HUES48 (cell line): Measurements from ENCODE around the gene TMTC2.

ENCODE experiments used
- H3K27ac ChIP-seq: one replicate; pipeline ENCODE4 v1.7.0; 2013; ENCODE audit warnings: low read depth, low read length, inconsistent platforms
- H3K27me3 ChIP-seq: 2 replicates; pipeline ENCODE4 v1.6.1; 2013; ENCODE audit warnings: mild to moderate bottlenecking, low read length; ENCODE audit not compliant: control insufficient read depth, insufficient read depth
- H3K36me3 ChIP-seq: 2 replicates; pipeline ENCODE4 v1.6.1; 2013; ENCODE audit warnings: low read length; ENCODE audit not compliant: control insufficient read depth, insufficient read depth
- H3K4me1 ChIP-seq: 2 replicates; pipeline ENCODE4 v1.6.1; 2013; ENCODE audit warnings: mild to moderate bottlenecking, low read length; ENCODE audit not compliant: control insufficient read depth, insufficient read depth
- H3K4me3 ChIP-seq: 2 replicates; pipeline ENCODE4 v1.5.1; 2013; ENCODE audit warnings: mild to moderate bottlenecking, low read depth, low read length
- H3K9ac ChIP-seq: 2 replicates; pipeline ENCODE4 v1.6.1; 2013; ENCODE audit warnings: mild to moderate bottlenecking, low read depth, low read length, moderate library complexity
- H3K9me3 ChIP-seq: 2 replicates; pipeline ENCODE4 v1.6.1; 2013; ENCODE audit warnings: low read length; ENCODE audit not compliant: control insufficient read depth, insufficient read depth

The TMTC2 gene

GRCh38 chr12:82971584-82971983 is 284.9 kb downstream of the TMTC2 start:
- no peak overlapping the region for H3K27ac ChIP-seq
- H3K9me3 ChIP-seq = no peaks in the 10 kb centered on the region
- 0 out of 2 replicates have a peak, but pooled peaks cover 5% of the 10 kb centered on the region for H3K36me3 ChIP-seq
- H3K9ac ChIP-seq = no peak overlapping the region
- no peaks in the 10 kb centered on the region for H3K4me1 ChIP-seq
- no peaks in the 10 kb centered on the region for H3K27me3 ChIP-seq
- no peak overlapping the region for H3K4me3 ChIP-seq

- Histone ChIP-seq H3K9me3 (no peaks in the 10 kb centered on the region), H3K27ac (no peak overlapping the region), H3K4me3 (no peak overlapping the region), H3K9ac (no peak overlapping the region), H3K27me3 (no peaks in the 10 kb centered on the region), H3K36me3 (0 out of 2 replicates have a peak, but pooled peaks cover 3% of the 10 kb centered on the region), H3K4me1 (no peaks in the 10 kb centered on the region)
Measured at GRCh38 chr12:82972624-82973023, 285.9 kb downstream of the TMTC2 start.

GRCh38 chr12:82973592-82973991 is 286.9 kb downstream of the TMTC2 start:
- H3K36me3 ChIP-seq = no peaks in the 10 kb centered on the region
- H3K9me3 ChIP-seq = no peaks in the 10 kb centered on the region
- no peaks in the 10 kb centered on the region for H3K4me1 ChIP-seq
- no peak overlapping the region for H3K27ac ChIP-seq
- no peak overlapping the region for H3K4me3 ChIP-seq
- no peaks in the 10 kb centered on the region for H3K27me3 ChIP-seq
- H3K9ac ChIP-seq = no peak overlapping the region

- Histone ChIP-seq H3K9me3 (no peaks in the 10 kb centered on the region), H3K36me3 (no peaks in the 10 kb centered on the region; the same call in 1 of the 2 replicates), H3K27ac (no peak overlapping the region), H3K4me1 (no peaks in the 10 kb centered on the region), H3K9ac (no peak overlapping the region), H3K27me3 (no peaks in the 10 kb centered on the region), H3K4me3 (no peak overlapping the region)
Measured at GRCh38 chr12:82981150-82981549, 294.4 kb downstream of the TMTC2 start.

- no peak overlapping the region for H3K27ac ChIP-seq
Measured at GRCh38 chr12:82994117-82994516, 307.4 kb downstream of the TMTC2 start.

GRCh38 chr12:82996168-82996812 is 309.6 kb downstream of the TMTC2 start:
- no peak overlapping the region for H3K9ac ChIP-seq
- no peaks in the 10 kb centered on the region for H3K9me3 ChIP-seq
- H3K4me1 ChIP-seq = no peaks in the 10 kb centered on the region
- H3K27ac ChIP-seq = no peak overlapping the region
- H3K27me3 ChIP-seq = no peaks in the 10 kb centered on the region
- H3K4me3 ChIP-seq = no peak overlapping the region
- no peaks in the 10 kb centered on the region for H3K36me3 ChIP-seq

More at GRCh38 chr12:82994117-82994516, 307.4 kb downstream of the TMTC2 start:
- Histone ChIP-seq H3K4me1 (no peaks in the 10 kb centered on the region), H3K36me3 (no peaks in the 10 kb centered on the region), H3K9ac (no peak overlapping the region), H3K4me3 (no peak overlapping the region), H3K27me3 (no peaks in the 10 kb centered on the region), H3K9me3 (no peaks in the 10 kb centered on the region)

- Histone ChIP-seq H3K9me3 (no peaks in the 10 kb centered on the region), H3K4me3 (no peak overlapping the region), H3K4me1 (peaks cover 6% of the 10 kb centered on the region), H3K27ac (no peak overlapping the region), H3K9ac (no peak overlapping the region), H3K27me3 (no peaks in the 10 kb centered on the region), H3K36me3 (no peaks in the 10 kb centered on the region)
Measured at GRCh38 chr12:82998509-82998908, 311.8 kb downstream of the TMTC2 start.

- Histone ChIP-seq H3K27me3 (no peaks in the 10 kb centered on the region), H3K27ac (no peak overlapping the region), H3K36me3 (no peaks in the 10 kb centered on the region), H3K4me1 (peaks cover 16% of the 10 kb centered on the region), H3K4me3 (no peak overlapping the region), H3K9me3 (no peaks in the 10 kb centered on the region), H3K9ac (no peak overlapping the region)
Measured at GRCh38 chr12:83003026-83003425, 316.3 kb downstream of the TMTC2 start.

GRCh38 chr12:83005534-83006197 is 319.0 kb downstream of the TMTC2 start:
- no peak overlapping the region for H3K4me3 ChIP-seq
- H3K27me3 ChIP-seq = no peaks in the 10 kb centered on the region
- H3K36me3 ChIP-seq = peaks cover 5% of the 10 kb centered on the region; the same call in 1 of the 2 replicates
- peaks cover 16% of the 10 kb centered on the region for H3K4me1 ChIP-seq
- no peak overlapping the region for H3K27ac ChIP-seq
- H3K9me3 ChIP-seq = peaks cover 14% of the 10 kb centered on the region
- no peak overlapping the region for H3K9ac ChIP-seq

GRCh38 chr12:83008703-83009102 is 322.0 kb downstream of the TMTC2 start:
- H3K36me3 ChIP-seq = peaks cover 5% of the 10 kb centered on the region; the same call in 1 of the 2 replicates
- no peaks in the 10 kb centered on the region for H3K27me3 ChIP-seq
- no peak overlapping the region for H3K4me3 ChIP-seq
- no peak overlapping the region for H3K27ac ChIP-seq
- peaks cover 19% of the 10 kb centered on the region for H3K9me3 ChIP-seq
- peaks cover 8% of the 10 kb centered on the region for H3K4me1 ChIP-seq
- no peak overlapping the region for H3K9ac ChIP-seq

- no peak overlapping the region for H3K9ac ChIP-seq
- H3K9me3 ChIP-seq = peaks cover 19% of the 10 kb centered on the region
- no peak overlapping the region; the same call in 1 of the 2 replicates for H3K4me3 ChIP-seq
- no peak overlapping the region for H3K27ac ChIP-seq
- no peaks in the 10 kb centered on the region for H3K4me1 ChIP-seq
- peaks cover 5% of the 10 kb centered on the region; the same call in 1 of the 2 replicates for H3K36me3 ChIP-seq
- H3K27me3 ChIP-seq = no peaks in the 10 kb centered on the region
Measured at GRCh38 chr12:83010169-83010804, 323.6 kb downstream of the TMTC2 start.
